ENCODE data around the gene SIAH1. TPM values are rescaled to one million over a fixed set of nuclear protein-coding genes. Genes with fewer than 3 reads are reported as not detected.

Gene SIAH1
- total and polyA plus RNA-seq, 9 donors: 24.3 to 36.4 (median 27.3) TPM

DNA sequence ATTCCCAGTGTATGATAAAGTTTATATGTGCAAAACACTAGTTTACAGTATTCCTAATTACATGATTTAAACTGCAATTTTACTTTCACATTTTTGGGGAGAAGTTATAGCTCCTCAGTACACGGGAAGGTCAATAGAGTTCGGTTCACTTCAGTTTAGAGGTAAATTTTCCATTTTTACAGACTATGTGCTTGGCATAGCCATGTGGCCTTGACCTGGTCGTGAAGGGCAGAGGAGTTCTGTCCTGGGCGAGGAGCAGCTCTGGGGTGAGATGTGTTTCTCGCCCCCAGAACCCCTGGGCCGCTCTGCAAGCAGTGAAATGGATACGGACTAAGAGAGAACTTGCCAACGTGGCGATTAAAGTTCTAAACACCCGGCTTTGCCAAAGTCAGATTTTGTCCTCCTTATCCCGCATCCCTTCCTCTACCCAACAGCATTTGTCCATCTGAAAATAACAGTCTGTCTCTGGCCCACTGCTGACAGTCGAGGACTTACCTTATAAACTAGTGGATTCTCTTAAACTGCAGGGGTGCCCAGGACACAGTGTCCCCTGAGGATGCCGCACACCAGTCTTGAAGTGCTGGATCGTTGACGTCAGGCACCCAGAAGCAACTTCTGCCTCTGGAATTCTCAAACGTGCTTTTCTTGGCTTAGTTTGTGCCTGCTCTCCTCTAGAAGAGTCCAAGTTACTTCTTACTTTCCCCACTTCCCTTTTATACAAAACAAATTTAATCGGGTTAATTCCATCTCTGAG lies 1.5 kb upstream of the SIAH1 start:
- intact Hi-C loops (cut with DNase I): loop anchor here in 3 of 4 donors (10.0 kb wide), 3 partner anchors 118 to 228 kb away; partner anchors contain the start of gene N4BP1 (in 1 of the 3)
- no peak overlapping the region for H3K4me3 ChIP-seq

DNA sequence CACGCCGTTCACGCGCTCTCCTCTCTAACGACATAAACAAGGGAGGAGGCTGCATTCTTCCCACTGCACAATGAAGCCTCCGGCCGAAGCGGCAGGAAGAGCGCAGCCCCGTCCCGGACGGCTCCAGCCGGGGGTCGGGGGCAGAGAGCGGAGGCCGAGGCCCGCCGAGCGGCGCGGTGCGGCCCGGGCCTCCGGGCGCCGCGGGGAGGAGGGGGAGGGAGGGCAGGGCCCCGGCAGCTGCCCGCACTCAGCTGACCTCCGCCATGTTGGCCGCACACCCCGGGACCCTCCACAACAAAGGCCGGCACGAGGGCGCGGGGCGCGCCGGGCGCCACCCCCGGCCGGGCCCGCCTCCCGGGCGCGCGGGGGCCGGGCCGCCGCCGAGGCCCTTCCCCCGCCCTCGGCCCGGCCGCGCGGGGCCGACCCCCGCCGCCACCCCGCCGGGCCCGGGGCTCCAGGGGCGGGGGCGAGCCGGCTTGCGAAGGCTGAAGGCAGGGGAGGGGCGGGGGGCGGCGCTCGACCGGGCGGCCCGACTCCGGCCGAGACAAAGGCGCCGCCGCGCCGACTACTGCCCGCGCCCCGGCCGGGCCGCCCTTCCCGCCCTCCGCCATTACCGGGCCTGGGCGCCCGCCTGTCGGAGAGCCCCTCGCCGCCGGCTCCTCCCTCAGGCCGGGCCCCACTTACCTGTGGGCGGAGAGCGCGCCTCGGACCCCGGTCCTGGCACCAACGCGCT lies 527 bp downstream of the SIAH1 start:
- intact Hi-C loops (cut with DNase I): loop anchor here in 3 of 4 donors (10.0 kb wide), 3 partner anchors 120 to 230 kb away; partner anchors contain the start of gene N4BP1 (in 1 of the 3)

More for the DNA sequence above, 1.5 kb upstream of the SIAH1 start:
- no peaks in the 10 kb centered on the region for H3K36me3 ChIP-seq
- TF ChIP-seq, protein P1, sequence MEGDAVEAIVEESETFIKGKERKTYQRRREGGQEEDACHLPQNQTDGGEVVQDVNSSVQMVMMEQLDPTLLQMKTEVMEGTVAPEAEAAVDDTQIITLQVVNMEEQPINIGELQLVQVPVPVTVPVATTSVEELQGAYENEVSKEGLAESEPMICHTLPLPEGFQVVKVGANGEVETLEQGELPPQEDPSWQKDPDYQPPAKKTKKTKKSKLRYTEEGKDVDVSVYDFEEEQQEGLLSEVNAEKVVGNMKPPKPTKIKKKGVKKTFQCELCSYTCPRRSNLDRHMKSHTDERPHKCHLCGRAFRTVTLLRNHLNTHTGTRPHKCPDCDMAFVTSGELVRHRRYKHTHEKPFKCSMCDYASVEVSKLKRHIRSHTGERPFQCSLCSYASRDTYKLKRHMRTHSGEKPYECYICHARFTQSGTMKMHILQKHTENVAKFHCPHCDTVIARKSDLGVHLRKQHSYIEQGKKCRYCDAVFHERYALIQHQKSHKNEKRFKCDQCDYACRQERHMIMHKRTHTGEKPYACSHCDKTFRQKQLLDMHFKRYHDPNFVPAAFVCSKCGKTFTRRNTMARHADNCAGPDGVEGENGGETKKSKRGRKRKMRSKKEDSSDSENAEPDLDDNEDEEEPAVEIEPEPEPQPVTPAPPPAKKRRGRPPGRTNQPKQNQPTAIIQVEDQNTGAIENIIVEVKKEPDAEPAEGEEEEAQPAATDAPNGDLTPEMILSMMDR (IDR thresholded peaks at IDR 0.05): no peak
- TF ChIP-seq POLR2A (IDR thresholded peaks at IDR 0.05) (no peak), EP300 (IDR thresholded peaks at IDR 0.05) (no peak)
- DNase-seq: peak; percentile 15 to 47 (median 35)
- peaks cover 7% of the 10 kb centered on the region for H3K4me1 ChIP-seq (ENCODE audit: insufficient read depth)
- peak overlapping the region in 1 of 2 donors; percentile 32 for H3K27ac ChIP-seq
- WGBS, 3 donors: 49 to 66% (median 60%) methylated on average over 17 of the region's 17 CpGs
- no peaks in the 10 kb centered on the region for H3K9me3 ChIP-seq
- no peaks in the 10 kb centered on the region for H3K27me3 ChIP-seq

DNA sequence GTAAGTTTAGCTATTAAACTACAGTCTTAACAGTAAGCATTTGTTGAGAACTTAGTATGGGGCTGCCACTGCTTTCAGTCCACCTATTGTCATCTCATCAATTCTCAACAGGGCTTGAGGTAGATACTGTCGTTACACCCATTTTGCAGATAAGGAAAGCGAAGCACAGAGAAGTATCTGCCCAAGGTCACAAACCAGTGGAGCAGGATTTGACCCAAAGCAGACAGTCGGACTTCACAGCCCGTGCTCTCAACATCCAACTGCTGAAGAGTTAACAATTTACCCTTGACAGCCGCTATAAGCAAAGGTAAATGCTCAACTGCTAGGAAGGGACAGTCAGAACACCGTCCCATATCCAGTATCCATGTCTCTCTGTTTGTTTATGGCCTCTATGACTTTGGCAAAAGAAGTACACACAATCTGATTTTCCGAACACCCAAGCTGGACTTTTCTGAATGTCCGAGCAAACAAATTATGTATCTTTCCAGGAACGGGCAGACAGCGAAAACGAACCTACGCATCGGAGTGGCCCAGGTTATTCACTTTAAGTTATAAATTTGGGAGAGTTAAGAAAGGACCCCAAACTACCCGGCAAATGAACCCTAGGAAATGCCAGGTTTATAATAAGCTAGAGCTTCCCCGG lies 1.2 kb downstream of the SIAH1 start:
- no peak for DNase-seq
- Histone ChIP-seq H3K36me3 (no peaks in the 10 kb centered on the region), H3K27ac (peak overlapping the region; percentile 93 to 100), H3K27me3 (no peaks in the 10 kb centered on the region), H3K9me3 (no peaks in the 10 kb centered on the region), H3K4me3 (peak overlapping the region; percentile 88), H3K4me1 (ENCODE audit: insufficient read depth) (peaks cover 23% of the 10 kb centered on the region)
- TF ChIP-seq, protein P1 (IDR thresholded peaks at IDR 0.05): no peak
- TF ChIP-seq EP300 (IDR thresholded peaks at IDR 0.05): no peak
- TF ChIP-seq POLR2A (IDR thresholded peaks at IDR 0.05): no peak
- intact Hi-C loops (cut with DNase I): loop anchor here in 3 of 4 donors (10.0 kb wide), 3 partner anchors 121 to 231 kb away; partner anchors contain the start of gene N4BP1 (in 1 of the 3)
- 0 to 1% (median 0%) methylated on average over 15 of the region's 15 CpGs for WGBS, 3 donors

More for the DNA sequence above, 527 bp downstream of the SIAH1 start:
- peak overlapping the region; percentile 99 to 100 for H3K27ac ChIP-seq
- peaks cover 17% of the 10 kb centered on the region for H3K4me1 ChIP-seq (ENCODE audit: insufficient read depth)
- H3K36me3 ChIP-seq: no peaks in the 10 kb centered on the region
- TF ChIP-seq, protein P1 (IDR thresholded peaks at IDR 0.05): no peak
- TF ChIP-seq EP300 (IDR thresholded peaks at IDR 0.05) (no peak), POLR2A (IDR thresholded peaks at IDR 0.05) (no peak)
- 0 to 1% (median 1%) methylated on average over 30 to 102 of the region's 103 CpGs for WGBS, 3 donors
- H3K9me3 ChIP-seq: no peaks in the 10 kb centered on the region
- H3K4me3 ChIP-seq: peak overlapping the region; percentile 88
- peak; percentile 58 to 81 (median 72) for DNase-seq
- H3K27me3 ChIP-seq: no peaks in the 10 kb centered on the region
